Parathyroid adenoma (tissue), 2 donors: ENCODE results near the gene HS6ST2.

Source experiments
- H2AFZ ChIP-seq: fragments of 300-600 bp; sonication (generic); one replicate; pipeline ENCODE4 v1.7.0; 2017; ENCODE audit warnings: antibody characterized with exemption, mild to moderate bottlenecking
- H3K27ac ChIP-seq: fragments of 300-600 bp; sonication (generic); one replicate; pipeline ENCODE4 v1.7.0; 2017
- H3K27me3 ChIP-seq: fragments of 300-600 bp; sonication (generic); one replicate; pipeline ENCODE4 v1.7.0; 2017; ENCODE audit warnings: low read length; ENCODE audit not compliant: control insufficient read depth, insufficient read depth
- H3K36me3 ChIP-seq: fragments of 300-600 bp; sonication (generic); one replicate; pipeline ENCODE4 v1.7.0; 2017; ENCODE audit warnings: low read length; ENCODE audit not compliant: control insufficient read depth, insufficient read depth
- H3K4me1 ChIP-seq: fragments of 300-600 bp; sonication (generic); one replicate; pipeline ENCODE4 v1.7.0; 2017; ENCODE audit warnings: control low read depth
- H3K4me2 ChIP-seq: fragments of 300-600 bp; sonication (generic); one replicate; pipeline ENCODE4 v1.7.0; 2017; ENCODE audit warnings: low read length
- H3K4me3 ChIP-seq: fragments of 300-600 bp; sonication (generic); one replicate; pipeline ENCODE4 v1.7.0; 2017; ENCODE audit warnings: low read depth, low read length
- H3K79me2 ChIP-seq: fragments of 300-600 bp; sonication (generic); one replicate; pipeline ENCODE4 v1.7.0; 2017; ENCODE audit warnings: control low read depth
- H3K9ac ChIP-seq: fragments of 300-600 bp; sonication (generic); one replicate; pipeline ENCODE4 v1.7.0; 2017; ENCODE audit warnings: mild to moderate bottlenecking
- H3K9me3 ChIP-seq: fragments of 300-600 bp; sonication (generic); one replicate; pipeline ENCODE4 v1.7.0; 2017; ENCODE audit warnings: low read length; ENCODE audit not compliant: control insufficient read depth
- CTCF ChIP-seq: fragments of 300-600 bp; sonication (generic); IDR thresholded peaks from one replicate; pipeline ENCODE4 v1.7.0; 2017; ENCODE audit warnings: antibody characterized with exemption, mild to moderate bottlenecking
- donor health status: primary hyperparathyroidism.

The HS6ST2 gene

DNA sequence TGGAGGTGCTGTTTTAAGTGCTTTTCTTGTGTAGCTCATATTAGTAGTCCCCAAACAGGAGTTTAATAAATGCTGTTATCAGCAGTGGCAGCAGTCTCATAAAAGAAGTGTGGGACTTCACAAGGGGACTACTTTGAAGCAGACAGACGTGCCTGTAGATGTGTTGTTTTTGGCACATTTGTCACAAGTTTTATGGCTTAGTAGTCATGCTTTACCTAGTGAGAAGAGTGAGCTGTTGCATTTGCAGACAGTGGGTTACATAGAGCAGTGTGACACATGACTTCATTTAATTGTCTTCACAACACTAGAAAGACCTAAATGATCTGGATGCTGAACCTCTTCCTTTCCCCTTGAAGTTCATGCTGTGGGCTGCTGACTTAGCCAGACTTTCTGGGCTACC lies 320.1 kb downstream of the HS6ST2 start:
- no peaks in the 10 kb centered on the region for H3K4me1 ChIP-seq
- no peak overlapping the region for H3K27ac ChIP-seq
- no peaks in the 10 kb centered on the region for H3K27me3 ChIP-seq
- no peaks in the 10 kb centered on the region for H3K79me2 ChIP-seq
- no peak overlapping the region for H3K4me3 ChIP-seq
- TF ChIP-seq CTCF = no peak
- H3K9me3 ChIP-seq = no peaks in the 10 kb centered on the region
- H2AFZ ChIP-seq = no peak overlapping the region
- H3K9ac ChIP-seq = no peak overlapping the region
- no peaks in the 10 kb centered on the region for H3K36me3 ChIP-seq
- no peak overlapping the region for H3K4me2 ChIP-seq

DNA sequence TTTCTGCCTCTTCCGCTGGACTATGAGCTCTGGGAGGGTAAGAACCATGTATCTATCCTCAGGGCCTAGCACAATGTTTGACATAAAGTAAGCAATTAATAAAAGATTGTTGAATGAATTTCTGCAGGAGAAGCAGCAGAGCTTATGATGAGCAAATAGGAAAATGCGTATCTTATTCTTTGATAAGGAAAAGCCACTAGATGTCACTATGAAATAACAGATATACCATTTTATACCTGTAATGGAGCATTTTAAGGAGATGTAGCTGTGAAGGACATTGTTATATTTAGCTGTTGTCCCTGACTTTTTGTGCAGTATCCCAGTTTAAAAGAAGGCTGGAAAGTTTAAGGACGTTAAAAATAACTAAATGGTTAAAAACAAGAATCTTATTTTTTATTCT lies 322.3 kb downstream of the HS6ST2 start:
- TF ChIP-seq CTCF = no peak
- Histone ChIP-seq H3K27ac (no peak overlapping the region), H3K4me2 (no peak overlapping the region), H3K4me3 (no peak overlapping the region), H3K4me1 (no peaks in the 10 kb centered on the region), H3K79me2 (no peaks in the 10 kb centered on the region), H3K9me3 (no peaks in the 10 kb centered on the region), H2AFZ (no peak overlapping the region), H3K27me3 (no peaks in the 10 kb centered on the region), H3K36me3 (no peaks in the 10 kb centered on the region), H3K9ac (no peak overlapping the region)

- Histone ChIP-seq H3K4me1 (no peaks in the 10 kb centered on the region), H3K27ac (no peak overlapping the region), H3K36me3 (no peaks in the 10 kb centered on the region), H2AFZ (no peak overlapping the region), H3K79me2 (no peaks in the 10 kb centered on the region), H3K27me3 (no peaks in the 10 kb centered on the region), H3K9me3 (no peaks in the 10 kb centered on the region), H3K4me3 (no peak overlapping the region), H3K4me2 (no peak overlapping the region), H3K9ac (no peak overlapping the region)
- TF ChIP-seq CTCF = no peak
Observed at GRCh38 chrX:132634521-132634920, 323.9 kb downstream of the HS6ST2 start.

GRCh38 chrX:132631579-132632232 lies 326.7 kb downstream of the HS6ST2 start:
- Histone ChIP-seq H3K4me3 (no peak overlapping the region), H3K36me3 (no peaks in the 10 kb centered on the region), H3K4me2 (no peak overlapping the region), H3K4me1 (no peaks in the 10 kb centered on the region), H3K27me3 (no peaks in the 10 kb centered on the region), H2AFZ (no peak overlapping the region), H3K9me3 (no peaks in the 10 kb centered on the region), H3K27ac (no peak overlapping the region), H3K9ac (no peak overlapping the region), H3K79me2 (no peaks in the 10 kb centered on the region)
- TF ChIP-seq CTCF = peak; percentile 15

DNA sequence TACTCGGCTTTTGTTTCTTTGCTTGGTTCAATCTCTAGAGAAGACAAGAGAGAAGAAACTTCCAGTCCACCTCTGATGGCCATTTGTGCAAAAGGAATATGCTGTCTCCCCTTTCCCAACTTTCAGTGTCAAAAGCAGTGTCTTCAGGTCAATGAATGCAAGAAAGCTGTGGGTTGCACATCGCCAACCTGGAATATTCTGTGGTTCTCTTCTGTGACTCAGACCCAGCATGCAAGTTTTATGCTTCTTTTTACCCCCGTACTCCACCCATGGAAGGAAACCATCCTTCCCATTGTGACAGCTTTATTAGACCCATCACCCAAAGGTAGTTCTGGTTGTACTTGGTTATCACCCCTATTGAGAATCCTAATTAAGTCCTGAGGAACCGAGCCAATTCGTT lies 334.0 kb downstream of the HS6ST2 start:
- Histone ChIP-seq H3K27me3 (no peaks in the 10 kb centered on the region), H3K4me1 (no peaks in the 10 kb centered on the region), H3K79me2 (no peaks in the 10 kb centered on the region), H3K4me3 (no peak overlapping the region), H3K9me3 (no peaks in the 10 kb centered on the region), H3K27ac (no peak overlapping the region), H3K9ac (no peak overlapping the region), H2AFZ (no peak overlapping the region), H3K4me2 (no peak overlapping the region), H3K36me3 (no peaks in the 10 kb centered on the region)
- TF ChIP-seq CTCF = no peak
